Progenitor cell of endocrine pancreas (in vitro differentiated cells): ENCODE data around the gene WIPF2. TPM values are rescaled to one million over a fixed set of nuclear protein-coding genes. Genes with fewer than 3 reads are reported as not detected.

Experiments used
- DNase-seq: peaks from one replicate; pipeline ENCODE4 v3.0.0; 2021; ENCODE audit warnings: low spot score; ENCODE audit not compliant: unreplicated experiment
- H3K27ac Mint-ChIP-seq: 2 replicates; pipeline ENCODE4 v1.8.0; 2021; ENCODE audit warnings: mild to moderate bottlenecking, moderate library complexity, mixed read lengths
- H3K27me3 Mint-ChIP-seq: 2 replicates; pipeline ENCODE4 v1.8.0; 2021; ENCODE audit warnings: mixed read lengths
- H3K36me3 Mint-ChIP-seq: 2 replicates; pipeline ENCODE4 v1.8.0; 2022; ENCODE audit warnings: mixed read lengths; ENCODE audit not compliant: insufficient read depth
- H3K4me1 Mint-ChIP-seq: 2 replicates; pipeline ENCODE4 v1.8.0; 2021; ENCODE audit warnings: low read depth, mixed read lengths
- H3K4me3 Mint-ChIP-seq: 2 replicates; pipeline ENCODE4 v1.8.0; 2021; ENCODE audit warnings: low read depth, mild to moderate bottlenecking, moderate library complexity, mixed read lengths
- H3K9me3 Mint-ChIP-seq: 2 replicates; pipeline ENCODE4 v1.8.0; 2021; ENCODE audit warnings: low read depth, mixed read lengths
- total RNA-seq: library from RNA; stranded (reverse); gene quantifications from 2 replicates; pipeline ENCODE4 v1.2.1, GENCODE V29; 2021
- TF ChIP-seq, protein P1 (sequence below): fragments of 200-600 bp; sonication (generic); IDR thresholded peaks from one replicate; pipeline ENCODE4 v1.5.0; 2021; ENCODE audit warnings: antibody characterized with exemption, mild to moderate bottlenecking; ENCODE audit not compliant: unreplicated experiment

Gene WIPF2
- total RNA-seq, 1 donor from 2014 or later = 38.2 TPM

DNA sequence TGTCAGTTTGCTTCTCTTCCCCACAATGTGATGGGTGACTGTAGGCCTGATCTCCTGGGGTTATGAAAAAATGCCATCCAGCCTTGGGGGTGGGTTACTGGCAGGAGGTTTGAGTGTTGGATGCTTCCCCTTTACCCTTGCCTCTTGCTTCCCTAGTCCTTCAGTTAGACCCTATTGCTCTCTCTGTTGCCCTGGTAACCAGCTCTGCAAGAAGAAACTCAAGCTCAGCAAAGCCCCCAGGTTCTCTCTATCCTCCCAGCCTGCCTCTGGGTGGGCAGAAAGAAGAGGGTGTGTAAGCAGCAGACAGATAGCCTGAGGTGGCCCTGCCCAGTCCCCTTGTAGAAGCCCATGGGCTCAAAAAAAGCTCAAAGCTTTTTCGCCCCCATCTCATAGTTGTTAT, 44.6 kb upstream of the WIPF2 start:
- H3K9me3 Mint-ChIP-seq = no peaks in the 10 kb centered on the region
- H3K27me3 Mint-ChIP-seq = peaks cover 3% of the 10 kb centered on the region
- H3K4me3 Mint-ChIP-seq = no peak overlapping the region
- no peak overlapping the region for H3K27ac Mint-ChIP-seq
- peaks cover 10% of the 10 kb centered on the region for H3K4me1 Mint-ChIP-seq
- TF ChIP-seq, protein P1, sequence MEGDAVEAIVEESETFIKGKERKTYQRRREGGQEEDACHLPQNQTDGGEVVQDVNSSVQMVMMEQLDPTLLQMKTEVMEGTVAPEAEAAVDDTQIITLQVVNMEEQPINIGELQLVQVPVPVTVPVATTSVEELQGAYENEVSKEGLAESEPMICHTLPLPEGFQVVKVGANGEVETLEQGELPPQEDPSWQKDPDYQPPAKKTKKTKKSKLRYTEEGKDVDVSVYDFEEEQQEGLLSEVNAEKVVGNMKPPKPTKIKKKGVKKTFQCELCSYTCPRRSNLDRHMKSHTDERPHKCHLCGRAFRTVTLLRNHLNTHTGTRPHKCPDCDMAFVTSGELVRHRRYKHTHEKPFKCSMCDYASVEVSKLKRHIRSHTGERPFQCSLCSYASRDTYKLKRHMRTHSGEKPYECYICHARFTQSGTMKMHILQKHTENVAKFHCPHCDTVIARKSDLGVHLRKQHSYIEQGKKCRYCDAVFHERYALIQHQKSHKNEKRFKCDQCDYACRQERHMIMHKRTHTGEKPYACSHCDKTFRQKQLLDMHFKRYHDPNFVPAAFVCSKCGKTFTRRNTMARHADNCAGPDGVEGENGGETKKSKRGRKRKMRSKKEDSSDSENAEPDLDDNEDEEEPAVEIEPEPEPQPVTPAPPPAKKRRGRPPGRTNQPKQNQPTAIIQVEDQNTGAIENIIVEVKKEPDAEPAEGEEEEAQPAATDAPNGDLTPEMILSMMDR = no peak
- no peak for DNase-seq
- peaks cover 26% of the 10 kb centered on the region for H3K36me3 Mint-ChIP-seq

DNA sequence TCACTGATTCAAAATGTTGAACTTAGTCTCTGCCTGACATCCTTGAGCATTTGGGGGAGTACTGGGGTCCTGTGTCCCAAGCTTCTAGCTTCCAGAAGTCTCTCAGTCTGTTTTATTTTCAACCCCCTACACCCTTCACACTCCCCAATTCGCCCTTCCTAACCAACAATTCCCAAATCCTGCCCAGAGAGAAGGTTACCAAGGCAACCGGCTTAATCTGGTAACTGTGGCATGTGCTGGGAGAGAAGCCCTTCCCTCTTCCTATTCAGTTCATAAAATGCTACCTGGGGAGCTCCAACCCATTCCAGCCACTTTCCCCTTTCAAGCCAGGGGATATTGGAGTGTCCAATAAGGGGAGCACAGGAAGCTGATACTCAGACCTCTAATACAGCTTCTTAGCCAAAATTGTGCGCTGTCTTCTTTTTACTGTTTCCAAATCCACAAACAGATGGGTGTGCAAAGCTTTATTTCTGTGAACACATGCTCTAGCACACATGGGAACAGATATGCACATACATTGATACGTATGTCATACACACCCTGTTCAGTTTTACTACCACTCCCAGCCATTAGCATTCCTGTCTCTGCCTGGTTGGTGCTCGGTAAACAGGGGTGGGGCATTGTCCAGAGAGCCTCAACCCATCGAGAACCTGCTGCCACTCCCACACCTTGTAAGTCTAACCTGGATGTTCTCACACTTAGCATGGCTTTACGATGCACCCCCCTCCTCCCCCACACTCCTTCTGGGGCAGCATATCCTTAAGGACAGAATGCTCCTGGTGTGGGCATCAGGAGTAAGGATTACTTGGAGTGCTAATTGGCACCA, 43.0 kb upstream of the WIPF2 start:
- peaks cover 10% of the 10 kb centered on the region for H3K4me1 Mint-ChIP-seq
- no peak overlapping the region for H3K4me3 Mint-ChIP-seq
- H3K36me3 Mint-ChIP-seq = peaks cover 28% of the 10 kb centered on the region
- H3K9me3 Mint-ChIP-seq = no peaks in the 10 kb centered on the region
- no peak for DNase-seq
- H3K27ac Mint-ChIP-seq = peak overlapping the region; percentile 78
- peaks cover 9% of the 10 kb centered on the region for H3K27me3 Mint-ChIP-seq
- TF ChIP-seq, protein P1 = no peak

DNA sequence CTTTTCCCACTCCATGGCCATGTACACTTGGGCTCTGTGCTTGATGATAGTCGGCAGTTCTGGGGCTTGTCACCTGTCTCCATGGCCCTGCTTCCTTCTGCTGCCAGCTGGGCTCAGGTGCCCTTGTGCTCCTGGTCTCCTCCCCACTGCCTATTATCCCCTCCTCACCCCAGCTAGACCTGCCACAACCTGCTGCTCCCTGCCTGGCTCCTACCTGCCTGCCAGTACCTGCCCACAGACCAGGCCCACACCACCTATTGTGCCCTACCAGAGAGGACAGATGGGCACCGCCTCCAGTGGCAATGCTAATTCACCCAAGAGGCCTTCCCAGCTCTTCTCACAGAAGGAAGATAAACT, 42.4 kb upstream of the WIPF2 start:
- Mint-ChIP-seq H3K4me3 (peak overlapping the region; percentile 51), H3K27ac (no peak overlapping the region)
- TF ChIP-seq, protein P1 = no peak

DNA sequence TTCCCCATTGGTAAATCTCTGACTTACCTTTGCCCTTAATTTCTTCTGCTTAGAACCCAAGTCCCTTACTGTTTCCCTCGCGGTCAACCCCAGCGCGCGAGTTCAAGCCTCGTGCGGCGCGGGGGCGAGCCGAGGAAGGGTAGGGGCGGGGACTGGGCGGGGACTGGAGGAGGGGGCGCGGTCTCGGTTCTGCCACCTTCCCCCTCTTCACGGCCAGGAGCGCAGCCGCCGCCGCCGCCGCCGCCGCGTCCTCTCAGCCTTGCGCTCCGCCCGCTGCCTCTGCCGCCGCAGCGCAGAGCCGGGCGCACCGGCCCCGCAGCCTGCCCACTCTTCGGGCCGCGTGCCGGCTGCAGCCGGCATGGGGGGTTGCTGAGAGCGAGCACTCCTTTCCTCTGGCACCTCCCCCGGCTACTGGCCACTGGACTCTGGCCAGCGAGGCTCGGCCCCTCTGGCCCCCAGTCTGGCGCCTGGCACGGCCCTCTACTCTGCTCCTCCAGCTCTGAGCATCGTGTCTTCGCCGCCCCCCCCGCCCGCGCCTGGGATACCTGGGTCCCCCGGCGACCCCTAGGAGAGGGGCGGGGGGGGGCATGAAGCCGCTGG, 41.7 kb upstream of the WIPF2 start, which contains the start of gene RAPGEFL1:
TSS of gene RAPGEFL1 (plus strand) at position 196 of the 600 bp plus-strand sequence. CDS start at position 588, 392 bp downstream.
- peak within 1 kb of the TSS; percentile 51 for H3K4me3 Mint-ChIP-seq
- H3K4me1 Mint-ChIP-seq = peaks cover 10% of the 10 kb centered on the region
- TF ChIP-seq, protein P1 = no peak
- H3K36me3 Mint-ChIP-seq = peaks cover 18% of the 10 kb centered on the region
- peak; percentile 57 for DNase-seq
- peak within 1 kb of the TSS; percentile 78 for H3K27ac Mint-ChIP-seq
- H3K27me3 Mint-ChIP-seq = peaks cover 9% of the 10 kb centered on the region
- no peaks in the 10 kb centered on the region for H3K9me3 Mint-ChIP-seq

More for the DNA sequence above, 42.4 kb upstream of the WIPF2 start:
- H3K4me1 Mint-ChIP-seq = peaks cover 10% of the 10 kb centered on the region
- peaks cover 9% of the 10 kb centered on the region for H3K27me3 Mint-ChIP-seq
- H3K9me3 Mint-ChIP-seq = no peaks in the 10 kb centered on the region
- H3K36me3 Mint-ChIP-seq = peaks cover 23% of the 10 kb centered on the region
- DNase-seq = no peak

DNA sequence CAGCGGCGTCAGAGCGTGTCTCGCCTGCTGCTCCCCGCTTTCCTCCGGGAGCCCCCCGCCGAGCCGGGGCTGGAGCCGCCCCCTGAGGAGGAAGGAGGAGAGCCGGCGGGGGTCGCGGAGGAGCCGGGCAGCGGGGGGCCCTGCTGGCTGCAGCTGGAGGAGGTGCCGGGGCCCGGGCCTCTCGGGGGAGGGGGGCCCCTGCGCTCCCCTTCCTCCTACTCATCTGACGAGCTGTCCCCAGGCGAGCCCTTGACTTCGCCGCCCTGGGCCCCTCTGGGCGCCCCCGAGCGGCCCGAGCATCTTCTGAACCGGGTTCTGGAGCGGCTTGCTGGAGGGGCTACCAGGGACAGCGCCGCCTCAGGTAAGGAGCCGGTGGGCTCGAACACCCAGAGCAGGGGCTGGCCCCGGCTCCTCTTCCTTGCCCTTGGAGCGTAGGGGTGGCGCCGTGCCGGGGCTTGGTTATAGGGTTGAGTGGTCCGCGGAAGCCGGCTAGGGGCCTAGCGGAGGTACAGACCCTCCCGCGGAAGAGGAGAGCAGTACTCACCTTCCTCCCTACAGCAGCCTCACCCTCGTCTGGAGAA, 41.0 kb upstream of the WIPF2 start:
- TF ChIP-seq, protein P1 = peak; percentile 10
- Mint-ChIP-seq H3K4me1 (peaks cover 10% of the 10 kb centered on the region), H3K27me3 (peaks cover 9% of the 10 kb centered on the region), H3K36me3 (peaks cover 17% of the 10 kb centered on the region), H3K27ac (no peak overlapping the region), H3K4me3 (no peak overlapping the region), H3K9me3 (no peaks in the 10 kb centered on the region)
- peak; percentile 16 for DNase-seq
